GM21786 (cell line): Measurements from ENCODE around the gene REEP6.
"Not testable (repeated sequence)": the region's sequence is repeated elsewhere in the genome, so short reads cannot be mapped to it uniquely, and the experiment has no call there.

Experiments used
- ATAC-seq: cut with Tn5 transposase; IDR thresholded peaks from one replicate; pipeline ENCODE4 v1.9.1; 2021; ENCODE audit not compliant: unreplicated experiment

Gene REEP6

DNA sequence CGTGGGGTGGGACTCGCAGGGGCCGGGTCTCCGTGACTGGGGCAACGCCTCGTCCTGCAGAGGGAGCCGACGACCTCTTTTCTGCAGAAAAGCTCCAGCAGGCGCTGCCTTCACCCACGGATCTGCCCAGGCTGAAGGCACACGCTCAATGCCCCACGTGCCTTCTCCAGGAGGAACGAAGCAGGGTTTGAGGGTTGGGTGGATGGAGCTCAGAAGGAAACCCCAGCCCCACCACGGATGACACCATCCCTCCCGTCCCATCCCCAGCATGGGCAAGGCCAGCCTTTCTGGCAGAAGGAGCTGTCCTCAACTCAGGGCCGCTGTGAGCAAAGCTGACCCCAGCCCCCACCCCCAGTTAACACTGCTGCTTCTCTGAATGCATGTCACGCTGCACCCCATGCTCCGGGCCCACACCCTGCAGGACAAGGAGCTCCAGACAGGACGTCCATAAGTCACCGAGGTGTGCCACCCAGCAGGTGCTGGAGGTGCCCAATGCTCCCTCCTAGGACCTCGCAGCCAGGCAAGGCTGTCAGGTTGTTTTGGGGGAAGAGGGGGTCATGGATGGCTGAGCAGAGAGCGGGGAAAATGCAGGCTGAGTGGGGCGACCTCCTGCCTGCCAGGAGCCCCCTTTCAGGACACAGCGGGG, 19.3 kb upstream of the REEP6 start:
- ATAC-seq = no peak

- ATAC-seq = no peak
Observed at GRCh38 chr19:1472231-1473084, 18.5 kb upstream of the REEP6 start.

GRCh38 chr19:1473085-1473851, 17.7 kb upstream of the REEP6 start:
- no peak for ATAC-seq

- no peak for ATAC-seq
Observed at GRCh38 chr19:1474011-1474764, 16.8 kb upstream of the REEP6 start.

- no peak for ATAC-seq
Observed at GRCh38 chr19:1474765-1475351, 16.1 kb upstream of the REEP6 start.

DNA sequence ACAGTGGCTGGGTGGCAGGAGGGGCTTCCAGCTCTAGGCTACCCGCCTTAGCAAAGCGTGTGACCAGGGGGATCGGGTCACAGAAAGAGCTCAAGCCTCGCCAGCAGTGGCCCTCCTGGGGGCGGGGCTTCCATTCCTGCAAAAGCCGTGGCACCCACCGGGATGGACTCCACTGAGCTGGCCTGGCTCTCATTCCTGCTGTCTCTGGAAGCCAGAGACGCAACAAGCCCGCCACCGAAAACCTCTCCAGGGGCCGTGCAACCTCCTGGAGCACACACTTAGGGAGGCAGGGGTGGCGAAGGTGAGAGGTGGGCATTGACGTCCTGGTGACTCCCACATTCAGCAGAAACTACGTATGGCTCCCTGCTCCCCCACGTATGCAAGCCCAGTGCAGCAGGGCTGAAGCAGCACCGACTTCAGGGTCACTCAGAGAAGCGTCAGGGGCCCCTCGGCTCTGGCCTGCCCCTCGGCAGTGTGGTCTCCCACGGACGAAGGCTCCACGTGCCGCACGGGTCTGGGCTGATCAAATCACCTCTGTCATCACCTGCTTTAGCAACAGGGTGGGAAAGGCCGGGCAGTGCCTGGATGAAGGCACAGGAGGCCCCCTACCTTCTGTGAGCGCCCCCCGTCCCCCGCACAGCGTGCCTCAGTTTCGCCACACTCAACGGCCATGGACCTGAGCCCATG, 15.1 kb upstream of the REEP6 start:
- ATAC-seq = no peak

DNA sequence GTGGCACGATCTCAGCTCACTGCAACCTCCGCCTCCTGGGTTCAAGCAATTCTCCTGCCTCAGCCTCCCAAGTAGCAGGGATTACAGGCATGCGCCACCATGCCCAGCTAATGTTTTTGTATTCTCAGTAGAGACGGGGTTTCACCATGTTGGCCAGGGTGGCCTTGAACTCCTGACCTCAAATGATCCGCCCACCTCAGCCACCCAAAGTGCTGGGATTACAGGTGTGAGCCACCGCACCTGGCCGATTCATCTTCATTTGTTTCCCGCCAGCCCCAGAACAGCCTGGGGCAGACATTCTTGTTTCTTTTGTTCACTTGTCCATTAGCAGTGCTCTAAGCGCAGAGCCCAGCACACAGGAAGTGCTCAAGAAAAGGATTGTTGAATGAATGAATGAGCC, 13.9 kb upstream of the REEP6 start:
- ATAC-seq = not testable (repeated sequence)

GRCh38 chr19:1478934-1479707, 11.9 kb upstream of the REEP6 start, which contains the start of gene C19orf25:
Gene C19orf25 (minus strand): TSS chr19:1479215. CDS start chr19:1478903, 312 bp downstream.
- peak; percentile 84 for ATAC-seq

- no peak for ATAC-seq
Observed at GRCh38 chr19:1481224-1481892, 9.6 kb upstream of the REEP6 start.

- ATAC-seq = no peak
Observed at GRCh38 chr19:1481893-1482360, 9.1 kb upstream of the REEP6 start.

GRCh38 chr19:1482361-1483130, 8.4 kb upstream of the REEP6 start:
- no peak for ATAC-seq

- no peak for ATAC-seq
Observed at GRCh38 chr19:1483131-1483978, 7.6 kb upstream of the REEP6 start.

- ATAC-seq = no peak
Observed at GRCh38 chr19:1483979-1484428, 7.0 kb upstream of the REEP6 start.

DNA sequence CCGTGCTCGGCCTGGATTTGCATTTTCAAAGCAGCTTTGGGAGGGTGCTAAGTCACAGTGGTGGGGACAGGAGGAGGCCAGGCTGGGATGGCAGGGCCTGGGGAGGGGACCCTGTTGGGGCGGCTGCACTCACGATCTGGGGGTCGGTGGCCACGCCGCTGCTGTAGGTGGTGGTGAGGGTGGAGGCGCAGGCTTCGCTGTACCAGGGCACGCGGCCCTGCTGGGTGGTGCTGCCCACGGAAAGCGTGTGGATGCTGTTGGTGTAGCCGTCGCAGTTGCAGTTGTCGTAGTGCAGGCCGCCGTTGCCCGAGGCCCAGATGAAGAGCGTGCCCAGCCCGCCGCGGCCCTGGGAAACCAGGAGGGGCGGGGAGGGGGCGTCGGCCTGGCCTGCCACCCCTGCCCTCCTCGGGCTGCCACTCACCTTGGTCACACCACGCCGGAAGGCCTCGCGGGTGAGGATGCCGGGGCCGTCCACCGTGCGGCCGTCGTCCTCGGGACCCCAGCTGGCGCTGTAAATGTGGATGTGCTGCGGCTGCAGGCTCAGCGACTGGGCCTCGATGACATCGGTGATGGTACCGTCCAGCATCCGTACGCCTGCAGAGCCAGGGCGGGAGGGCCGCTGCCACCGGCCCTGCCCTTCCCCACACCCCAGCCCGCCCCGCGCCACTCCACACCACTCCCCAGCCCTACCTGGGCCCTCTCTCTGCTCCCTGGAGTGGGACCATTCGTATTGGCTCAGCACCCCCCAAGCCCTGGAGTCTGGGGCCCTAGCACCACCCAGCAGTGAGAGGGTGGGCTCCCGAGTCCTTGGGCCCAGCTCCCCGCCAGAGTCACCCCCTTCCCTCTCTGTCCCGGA, 4.0 kb upstream of the REEP6 start:
- ATAC-seq = no peak

DNA sequence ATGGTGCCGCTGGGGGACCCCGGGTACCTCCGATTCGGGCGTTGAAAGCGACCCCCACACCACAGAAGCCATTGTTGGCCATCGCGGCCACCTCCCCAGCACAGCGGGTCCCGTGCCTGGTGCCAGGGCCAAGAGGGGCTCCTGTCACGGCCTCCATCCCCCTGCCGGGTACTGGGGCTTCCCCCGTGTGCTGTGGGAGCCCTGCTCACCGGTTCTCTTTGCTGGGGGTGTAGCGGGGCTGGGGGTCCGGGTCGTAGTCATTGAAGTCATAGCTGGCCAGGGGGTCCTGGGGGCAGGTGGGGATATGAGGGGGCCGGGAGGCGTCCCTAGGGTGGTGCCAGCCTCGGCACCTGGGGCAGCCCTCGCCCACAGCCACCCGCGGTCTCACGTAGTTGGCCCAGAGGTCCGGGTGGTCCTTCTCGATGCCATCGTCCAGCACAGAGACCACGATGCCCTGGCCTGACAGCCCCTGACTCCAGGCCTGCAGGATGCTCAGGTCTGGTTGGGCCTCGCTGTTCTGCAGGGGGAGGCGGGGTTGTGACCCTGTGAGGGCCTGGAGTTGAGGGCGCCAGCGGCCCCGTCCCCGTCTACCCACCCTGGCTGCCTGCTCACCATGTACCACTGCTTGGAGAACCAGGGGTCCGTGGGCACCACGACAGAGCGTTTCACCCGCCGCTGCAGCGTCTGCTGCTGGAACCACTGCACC, 3.3 kb upstream of the REEP6 start:
- ATAC-seq = no peak
